ENCODE data around the gene ACTN4. TPM values are rescaled to one million over a fixed set of nuclear protein-coding genes. Genes with fewer than 3 reads are reported as not detected.
A peak's percentile ranks its signal among the peaks of the same experiment; 100 is the strongest.

Gene ACTN4
- total RNA-seq, 1 donor, result 229 TPM

GRCh38 chr19:38731654-38732301 is 84.3 kb downstream of the ACTN4 start:
- no peak for TF ChIP-seq CTCF (IDR thresholded peaks at IDR 0.05; ENCODE audit: extremely low read depth, low read depth, low read length)
- DNase-seq (ENCODE audit: insufficient read length, low spot score, missing footprints), result peak; percentile 87
- H4K20me1 ChIP-seq (ENCODE audit: insufficient read depth, low read length), result peaks cover 13% of the 10 kb centered on the region
- H3K27me3 ChIP-seq (ENCODE audit: insufficient read depth, low read length), result no peaks in the 10 kb centered on the region
- no peaks in the 10 kb centered on the region for H3K9me3 ChIP-seq (ENCODE audit: low read depth, low read length)
- H3K4me2 ChIP-seq (ENCODE audit: insufficient read depth, low read length), result no peak overlapping the region
- no peak overlapping the region for H3K4me3 ChIP-seq (ENCODE audit: insufficient read depth, low read length)
- peaks cover 54% of the 10 kb centered on the region for H3K36me3 ChIP-seq (ENCODE audit: insufficient read depth, low read length)
- peaks cover 6% of the 10 kb centered on the region for H3K79me2 ChIP-seq (ENCODE audit: insufficient read depth, low read length)
- H3K27ac ChIP-seq (ENCODE audit: low read depth, low read length), result no peak overlapping the region
- H2AFZ ChIP-seq (ENCODE audit: low read length), result no peak overlapping the region
- H3K4me1 ChIP-seq (ENCODE audit: insufficient read depth, low read length), result peaks cover 3% of the 10 kb centered on the region

- peaks cover 41% of the 10 kb centered on the region for H3K36me3 ChIP-seq (ENCODE audit: insufficient read depth, low read length)
- H3K9me3 ChIP-seq (ENCODE audit: low read depth, low read length), result no peaks in the 10 kb centered on the region
- no peak overlapping the region for H2AFZ ChIP-seq (ENCODE audit: low read length)
- H3K27ac ChIP-seq (ENCODE audit: low read depth, low read length), result no peak overlapping the region
- no peaks in the 10 kb centered on the region for H3K79me2 ChIP-seq (ENCODE audit: insufficient read depth, low read length)
- peak; percentile 69 for DNase-seq (ENCODE audit: insufficient read length, low spot score, missing footprints)
- peaks cover 7% of the 10 kb centered on the region for H4K20me1 ChIP-seq (ENCODE audit: insufficient read depth, low read length)
- H3K4me1 ChIP-seq (ENCODE audit: insufficient read depth, low read length), result peaks cover 3% of the 10 kb centered on the region
- no peaks in the 10 kb centered on the region for H3K27me3 ChIP-seq (ENCODE audit: insufficient read depth, low read length)
- TF ChIP-seq CTCF (IDR thresholded peaks at IDR 0.05; ENCODE audit: extremely low read depth, low read depth, low read length), result no peak
- H3K4me2 ChIP-seq (ENCODE audit: insufficient read depth, low read length), result no peak overlapping the region
- no peak overlapping the region for H3K4me3 ChIP-seq (ENCODE audit: insufficient read depth, low read length)
Measured at GRCh38 chr19:38733241-38733492, 85.7 kb downstream of the ACTN4 start.

GRCh38 chr19:38733493-38734175 is 86.2 kb downstream of the ACTN4 start:
- peaks cover 38% of the 10 kb centered on the region for H3K36me3 ChIP-seq (ENCODE audit: insufficient read depth, low read length)
- H3K27ac ChIP-seq (ENCODE audit: low read depth, low read length), result no peak overlapping the region
- H3K4me1 ChIP-seq (ENCODE audit: insufficient read depth, low read length), result peaks cover 3% of the 10 kb centered on the region
- H4K20me1 ChIP-seq (ENCODE audit: insufficient read depth, low read length), result peaks cover 7% of the 10 kb centered on the region
- no peak for TF ChIP-seq CTCF (IDR thresholded peaks at IDR 0.05; ENCODE audit: extremely low read depth, low read depth, low read length)
- H3K79me2 ChIP-seq (ENCODE audit: insufficient read depth, low read length), result no peaks in the 10 kb centered on the region
- no peak overlapping the region for H2AFZ ChIP-seq (ENCODE audit: low read length)
- no peaks in the 10 kb centered on the region for H3K9me3 ChIP-seq (ENCODE audit: low read depth, low read length)
- peak; percentile 94 for DNase-seq (ENCODE audit: insufficient read length, low spot score, missing footprints)
- H3K4me2 ChIP-seq (ENCODE audit: insufficient read depth, low read length), result no peak overlapping the region
- no peaks in the 10 kb centered on the region for H3K27me3 ChIP-seq (ENCODE audit: insufficient read depth, low read length)
- no peak overlapping the region for H3K4me3 ChIP-seq (ENCODE audit: insufficient read depth, low read length)

DNA sequence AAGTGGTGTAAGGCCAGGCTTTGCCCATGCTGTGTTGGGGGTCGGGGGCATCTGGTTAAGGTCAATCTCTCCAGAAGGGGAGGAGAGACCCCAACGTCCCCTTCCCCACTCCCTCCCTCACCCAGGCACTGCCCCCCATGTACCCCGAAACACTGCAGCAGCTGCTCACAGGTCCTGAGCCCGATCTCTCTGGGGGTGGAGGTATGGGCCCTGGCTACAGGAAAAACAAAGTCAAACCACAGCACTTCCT is 86.7 kb downstream of the ACTN4 start:
- H3K9me3 ChIP-seq (ENCODE audit: low read depth, low read length), result no peaks in the 10 kb centered on the region
- DNase-seq (ENCODE audit: insufficient read length, low spot score, missing footprints), result no peak
- TF ChIP-seq CTCF (IDR thresholded peaks at IDR 0.05; ENCODE audit: extremely low read depth, low read depth, low read length), result no peak
- no peaks in the 10 kb centered on the region for H3K79me2 ChIP-seq (ENCODE audit: insufficient read depth, low read length)
- peaks cover 7% of the 10 kb centered on the region for H4K20me1 ChIP-seq (ENCODE audit: insufficient read depth, low read length)
- no peak overlapping the region for H3K27ac ChIP-seq (ENCODE audit: low read depth, low read length)
- peaks cover 34% of the 10 kb centered on the region for H3K36me3 ChIP-seq (ENCODE audit: insufficient read depth, low read length)
- no peaks in the 10 kb centered on the region for H3K27me3 ChIP-seq (ENCODE audit: insufficient read depth, low read length)
- H2AFZ ChIP-seq (ENCODE audit: low read length), result no peak overlapping the region
- peaks cover 3% of the 10 kb centered on the region for H3K4me1 ChIP-seq (ENCODE audit: insufficient read depth, low read length)
- no peak overlapping the region for H3K4me2 ChIP-seq (ENCODE audit: insufficient read depth, low read length)
- H3K4me3 ChIP-seq (ENCODE audit: insufficient read depth, low read length), result no peak overlapping the region
